ENCODE measurements around the gene CORO6. TPM values are rescaled to one million over a fixed set of nuclear protein-coding genes. Genes with fewer than 3 reads are reported as not detected.

Gene CORO6
- total and polyA plus RNA-seq, 2 experiments from 2014 or later: 3.7 to 6.5 TPM

GRCh38 chr17:29665481-29665810 lies 42.7 kb upstream of the CORO6 start:
- H3K4me2 ChIP-seq (ENCODE audit: unreplicated experiment): peak overlapping the region; percentile 53
- no peaks in the 10 kb centered on the region for H3K9me3 ChIP-seq (ENCODE audit: low read depth)
- H3K27ac ChIP-seq: peak overlapping the region; percentile 69
- no peaks in the 10 kb centered on the region for H4K20me1 ChIP-seq (ENCODE audit: insufficient read depth)
- peaks cover 28% of the 10 kb centered on the region for H3F3A ChIP-seq (ENCODE audit: insufficient read depth)
- no peak overlapping the region for H2AFZ ChIP-seq
- peak overlapping the region; percentile 40 for H3K9ac ChIP-seq
- H3K27me3 ChIP-seq (replicated peaks; ENCODE audit: insufficient read depth): no peaks in the 10 kb centered on the region
- DNase-seq: no peak
- peaks cover 35% of the 10 kb centered on the region for H3K4me1 ChIP-seq (ENCODE audit: insufficient read depth)
- H3K4me3 ChIP-seq: peak overlapping the region; percentile 7; the same call in 1 of the 2 replicates
- no peaks in the 10 kb centered on the region for H3K79me2 ChIP-seq (ENCODE audit: insufficient read depth)
- 0% methylated on average over 1 of the region's 1 CpG for WGBS, 2 experiments (ENCODE audit: low coverage in 1 of 2, low lambda C conversion rate in 2 of 2, missing lambda C conversion rate in 2 of 2)
- no peaks in the 10 kb centered on the region for H3K36me3 ChIP-seq (ENCODE audit: low read depth)
- H3K9me2 ChIP-seq (ENCODE audit: insufficient read depth): no peaks in the 10 kb centered on the region
- in situ Hi-C loops (cut with MboI): no loop called here
- TF ChIP-seq EZH2 (IDR thresholded peaks at IDR 0.05; ENCODE audit: insufficient read depth, poor library complexity, severe bottlenecking): no peak
- TF ChIP-seq EZH2phosphoT487 (IDR thresholded peaks at IDR 0.05; ENCODE audit: insufficient read depth, low read depth): no peak; the same call in 1 of the 2 replicates

GRCh38 chr17:29664743-29665480 lies 42.2 kb upstream of the CORO6 start:
- Histone ChIP-seq H3K4me3 (no peak overlapping the region), H2AFZ (no peak overlapping the region), H3K4me1 (ENCODE audit: insufficient read depth) (peaks cover 35% of the 10 kb centered on the region), H3K27me3 (replicated peaks; ENCODE audit: insufficient read depth) (no peaks in the 10 kb centered on the region), H3K4me2 (ENCODE audit: unreplicated experiment) (peak overlapping the region; percentile 11), H3F3A (ENCODE audit: insufficient read depth) (peaks cover 28% of the 10 kb centered on the region), H3K36me3 (ENCODE audit: low read depth) (no peaks in the 10 kb centered on the region), H4K20me1 (ENCODE audit: insufficient read depth) (no peaks in the 10 kb centered on the region), H3K9me3 (ENCODE audit: low read depth) (no peaks in the 10 kb centered on the region), H3K79me2 (ENCODE audit: insufficient read depth) (no peaks in the 10 kb centered on the region), H3K9me2 (ENCODE audit: insufficient read depth) (no peaks in the 10 kb centered on the region), H3K27ac (peak overlapping the region; percentile 69), H3K9ac (no peak overlapping the region)
- in situ Hi-C loops (cut with MboI): no loop called here
- peak; percentile 87 for DNase-seq
- TF ChIP-seq EZH2 (IDR thresholded peaks at IDR 0.05; ENCODE audit: insufficient read depth, poor library complexity, severe bottlenecking) (no peak), EZH2phosphoT487 (IDR thresholded peaks at IDR 0.05; ENCODE audit: insufficient read depth, low read depth) (peak; percentile 78; the same call in 1 of the 2 replicates)
- 61 to 70% methylated on average over 2 of the region's 2 CpGs for WGBS, 2 experiments (ENCODE audit: low coverage in 1 of 2, low lambda C conversion rate in 2 of 2, missing lambda C conversion rate in 2 of 2)

GRCh38 chr17:29663155-29663554 lies 40.4 kb upstream of the CORO6 start:
- in situ Hi-C loops (cut with MboI): no loop called here
- Histone ChIP-seq H3K4me3 (no peak overlapping the region), H3K4me2 (ENCODE audit: unreplicated experiment) (no peak overlapping the region), H3K9me3 (ENCODE audit: low read depth) (no peaks in the 10 kb centered on the region), H2AFZ (no peak overlapping the region), H3K79me2 (ENCODE audit: insufficient read depth) (no peaks in the 10 kb centered on the region), H3K9ac (peak overlapping the region; percentile 0; the same call in 1 of the 2 replicates), H3K27me3 (replicated peaks; ENCODE audit: insufficient read depth) (no peaks in the 10 kb centered on the region), H3F3A (ENCODE audit: insufficient read depth) (peaks cover 28% of the 10 kb centered on the region), H4K20me1 (ENCODE audit: insufficient read depth) (no peaks in the 10 kb centered on the region), H3K4me1 (ENCODE audit: insufficient read depth) (peaks cover 34% of the 10 kb centered on the region), H3K36me3 (ENCODE audit: low read depth) (no peaks in the 10 kb centered on the region), H3K9me2 (ENCODE audit: insufficient read depth) (no peaks in the 10 kb centered on the region), H3K27ac (peak overlapping the region; percentile 14; the same call in 1 of the 2 replicates)
- WGBS, 2 experiments (ENCODE audit: low coverage in 1 of 2, low lambda C conversion rate in 2 of 2, missing lambda C conversion rate in 2 of 2): 13 to 29% methylated on average over 1 of the region's 1 CpG
- peak; percentile 59 for DNase-seq
- TF ChIP-seq EZH2phosphoT487 (IDR thresholded peaks at IDR 0.05; ENCODE audit: insufficient read depth, low read depth) (no peak), EZH2 (IDR thresholded peaks at IDR 0.05; ENCODE audit: insufficient read depth, poor library complexity, severe bottlenecking) (no peak)

GRCh38 chr17:29661213-29661612 lies 38.5 kb upstream of the CORO6 start:
- H3F3A ChIP-seq (ENCODE audit: insufficient read depth): peaks cover 19% of the 10 kb centered on the region
- 79 to 84% methylated on average over 2 of the region's 2 CpGs for WGBS, 2 experiments (ENCODE audit: low coverage in 1 of 2, low lambda C conversion rate in 2 of 2, missing lambda C conversion rate in 2 of 2)
- no peaks in the 10 kb centered on the region for H3K9me2 ChIP-seq (ENCODE audit: insufficient read depth)
- no peak overlapping the region for H3K4me3 ChIP-seq
- no peak overlapping the region for H3K9ac ChIP-seq
- no peaks in the 10 kb centered on the region for H3K36me3 ChIP-seq (ENCODE audit: low read depth)
- peaks cover 29% of the 10 kb centered on the region for H3K4me1 ChIP-seq (ENCODE audit: insufficient read depth)
- H3K79me2 ChIP-seq (ENCODE audit: insufficient read depth): no peaks in the 10 kb centered on the region
- H3K9me3 ChIP-seq (ENCODE audit: low read depth): no peaks in the 10 kb centered on the region
- H3K27me3 ChIP-seq (replicated peaks; ENCODE audit: insufficient read depth): no peaks in the 10 kb centered on the region
- H3K27ac ChIP-seq: no peak overlapping the region
- H4K20me1 ChIP-seq (ENCODE audit: insufficient read depth): no peaks in the 10 kb centered on the region
- TF ChIP-seq EZH2phosphoT487 (IDR thresholded peaks at IDR 0.05; ENCODE audit: insufficient read depth, low read depth) (no peak), EZH2 (IDR thresholded peaks at IDR 0.05; ENCODE audit: insufficient read depth, poor library complexity, severe bottlenecking) (no peak)
- H3K4me2 ChIP-seq (ENCODE audit: unreplicated experiment): no peak overlapping the region
- in situ Hi-C loops (cut with MboI): no loop called here
- H2AFZ ChIP-seq: no peak overlapping the region
- DNase-seq: no peak

Data from GM23248 (cell line).